Fibroblast of lung (primary cell): ENCODE measurements around the gene CACNA1S. TPM values are rescaled to one million over a fixed set of nuclear protein-coding genes. Genes with fewer than 3 reads are reported as not detected.
A peak's percentile ranks its signal among the peaks of the same experiment; 100 is the strongest.

Experiments used
- DNase-seq, 2 donors: peaks; one replicate each; pipeline versions ENCODE4 v3.0.0 to v3.0.0-alpha.2; 2010; ENCODE audit warnings: low read depth in 2 of 2
- H2AFZ ChIP-seq: 2 replicates; pipeline ENCODE4 v1.5.1; 2012; ENCODE audit warnings: low read length, control low read depth, inconsistent platforms
- H3K27ac ChIP-seq: 2 replicates; pipeline ENCODE4 v1.5.1; 2011; ENCODE audit warnings: low read length, control low read depth; ENCODE audit not compliant: insufficient read depth
- H3K27me3 ChIP-seq: 2 replicates; pipeline ENCODE4 v1.5.1; 2011; ENCODE audit warnings: mild to moderate bottlenecking, low read length; ENCODE audit not compliant: control insufficient read depth, insufficient read depth
- H3K36me3 ChIP-seq: 2 replicates; pipeline ENCODE4 v1.5.1; 2011; ENCODE audit warnings: low read length; ENCODE audit not compliant: control insufficient read depth, insufficient read depth
- H3K4me1 ChIP-seq: 2 replicates; pipeline ENCODE4 v1.5.1; 2011; ENCODE audit warnings: low read length; ENCODE audit not compliant: control insufficient read depth, insufficient read depth; ENCODE audit errors: extremely low read depth
- H3K4me2 ChIP-seq: 2 replicates; pipeline ENCODE4 v1.5.1; 2011; ENCODE audit warnings: low read length, control low read depth; ENCODE audit not compliant: insufficient read depth; ENCODE audit errors: extremely low read depth
- H3K4me3 ChIP-seq, 4 experiments: fragments of 200-600 bp in 1 of 4; sonication (generic) in 1 of 4; replicated peaks in 1 of 4; 2 replicates each; pipeline ENCODE4 v1.5.1; 2011 to 2016; ENCODE audit warnings: low read length in 4 of 4, low read depth in 3 of 4, mild to moderate bottlenecking in 3 of 4, control low read depth in 2 of 4, inconsistent platforms in 1 of 4, mixed read lengths in 1 of 4; ENCODE audit not compliant: insufficient read depth in 1 of 4; ENCODE audit errors: control extremely low read depth in 1 of 4
- H3K79me2 ChIP-seq: 2 replicates; pipeline ENCODE4 v1.5.1; 2012; ENCODE audit warnings: mild to moderate bottlenecking, low read length, inconsistent platforms; ENCODE audit not compliant: control insufficient read depth, insufficient read depth
- H3K9ac ChIP-seq: 2 replicates; pipeline ENCODE4 v1.5.1; 2011; ENCODE audit warnings: mild to moderate bottlenecking, low read length, control low read depth; ENCODE audit not compliant: insufficient read depth
- H3K9me3 ChIP-seq: 2 replicates; pipeline ENCODE4 v1.5.1; 2012; ENCODE audit warnings: low read depth, low read length; ENCODE audit not compliant: control insufficient read depth, insufficient read depth
- H4K20me1 ChIP-seq: 2 replicates; pipeline ENCODE4 v1.5.1; 2011; ENCODE audit warnings: low read length; ENCODE audit not compliant: control insufficient read depth, insufficient read depth; ENCODE audit errors: extremely low read depth
- CTCF ChIP-seq, 2 donors: IDR thresholded peaks in 1 of 2; conservative IDR thresholded peaks in 1 of 2; 1 replicate in 1 of 2; 2 replicates in 1 of 2; pipeline ENCODE4 v1.5.1; 2011 to 2012; ENCODE audit warnings: low read length in 2 of 2, control low read depth in 1 of 2, inconsistent platforms in 1 of 2, low read depth in 1 of 2, mild to moderate bottlenecking in 1 of 2
- EZH2 ChIP-seq: IDR thresholded peaks from 2 replicates; pipeline ENCODE4 v1.5.1; 2012; ENCODE audit warnings: low read length, control low read depth, mild to moderate bottlenecking; ENCODE audit errors: missing control alignments
- polyA plus RNA-seq, 2 donors: library from polyadenylated mRNA; depleted of rRNA in 1 of 2; stranded (reverse) in 1 of 2; unstranded in 1 of 2; fragments of >200 nt; gene quantifications; 2 replicates each; pipeline ENCODE4 v1.2.1, GENCODE V29; 2011 to 2012; ENCODE audit warnings: missing spikeins in 1 of 2
- total RNA-seq: library from RNA; depleted of rRNA; stranded (reverse); fragments of >200 nt; gene quantifications from 2 replicates; pipeline ENCODE4 v1.2.1, GENCODE V29; 2014

CACNA1S gene
- total and polyA plus RNA-seq, 2 donors (not counting 1 experiment from before 2014, with no cell fraction given): not detected

DNA sequence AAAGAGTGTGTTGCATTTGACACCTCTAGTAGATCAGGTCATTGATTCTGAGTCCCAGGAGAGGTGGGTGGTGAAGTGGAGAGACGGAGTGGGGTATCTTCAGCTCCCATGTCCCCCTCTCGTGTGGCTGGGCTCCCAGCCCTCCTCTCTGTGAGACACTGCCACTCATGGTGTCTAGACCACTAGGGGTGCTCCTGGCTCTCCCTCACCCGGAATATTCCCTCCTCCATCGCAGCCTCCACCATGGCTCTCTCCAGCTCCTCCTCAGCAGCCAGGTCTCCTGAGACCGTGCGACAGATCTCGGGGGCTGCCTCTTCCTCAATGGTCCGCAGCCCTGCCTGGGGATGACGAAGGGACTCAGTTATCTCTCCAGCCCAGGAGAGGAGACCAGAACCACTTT is 68.1 kb downstream of the CACNA1S start:
- Histone ChIP-seq H3K4me1 (no peaks in the 10 kb centered on the region), H2AFZ (no peak overlapping the region), H3K9me3 (no peaks in the 10 kb centered on the region), H3K4me2 (no peak overlapping the region), H3K36me3 (no peaks in the 10 kb centered on the region), H3K9ac (no peak overlapping the region), H3K27me3 (no peaks in the 10 kb centered on the region), H3K27ac (no peak overlapping the region), H3K79me2 (no peaks in the 10 kb centered on the region), H4K20me1 (no peaks in the 10 kb centered on the region), H3K4me3 (no peak overlapping the region)
- DNase-seq: no peak
- TF ChIP-seq EZH2 (no peak), CTCF (conservative IDR thresholded peaks at IDR 0.05 in 1 of 2, IDR thresholded peaks at IDR 0.05 in 1 of 2; ENCODE audit: low read depth in 1 of 2, low read length in 2 of 2) (no peak)

- Histone ChIP-seq H3K4me1 (no peaks in the 10 kb centered on the region), H4K20me1 (no peaks in the 10 kb centered on the region), H3K9ac (no peak overlapping the region), H3K4me3 (no peak overlapping the region), H3K4me2 (no peak overlapping the region), H2AFZ (no peak overlapping the region), H3K9me3 (no peaks in the 10 kb centered on the region), H3K27me3 (no peaks in the 10 kb centered on the region), H3K79me2 (no peaks in the 10 kb centered on the region), H3K36me3 (no peaks in the 10 kb centered on the region), H3K27ac (no peak overlapping the region)
- TF ChIP-seq CTCF (conservative IDR thresholded peaks at IDR 0.05 in 1 of 2, IDR thresholded peaks at IDR 0.05 in 1 of 2; ENCODE audit: low read depth in 1 of 2, low read length in 2 of 2): peak; percentile 86 to 92
- TF ChIP-seq EZH2: no peak
- peak; percentile 58 to 76 for DNase-seq
Observed at GRCh38 chr1:201042779-201043461, 69.3 kb downstream of the CACNA1S start.

- Histone ChIP-seq H3K9ac (no peak overlapping the region), H2AFZ (no peak overlapping the region), H4K20me1 (no peaks in the 10 kb centered on the region), H3K27ac (no peak overlapping the region), H3K36me3 (no peaks in the 10 kb centered on the region), H3K4me2 (no peak overlapping the region), H3K4me1 (no peaks in the 10 kb centered on the region), H3K4me3 (no peak overlapping the region), H3K27me3 (peaks cover 5% of the 10 kb centered on the region), H3K79me2 (no peaks in the 10 kb centered on the region), H3K9me3 (no peaks in the 10 kb centered on the region)
- no peak for DNase-seq
- TF ChIP-seq CTCF (conservative IDR thresholded peaks at IDR 0.05 in 1 of 2, IDR thresholded peaks at IDR 0.05 in 1 of 2; ENCODE audit: low read depth in 1 of 2, low read length in 2 of 2) (no peak), EZH2 (no peak)
Observed at GRCh38 chr1:201041011-201041410, 71.2 kb downstream of the CACNA1S start.
